H9 (cell line): ENCODE data around the gene EPS15. TPM values are rescaled to one million over a fixed set of nuclear protein-coding genes. Genes with fewer than 3 reads are reported as not detected.

Source experiments
- DNase-seq: peaks from one replicate; pipeline ENCODE4 v3.0.0-alpha.2; 2017
- H2AFZ ChIP-seq: one replicate; pipeline ENCODE4 v1.6.1; 2013; ENCODE audit warnings: mild to moderate bottlenecking, low read length, control low read depth, moderate library complexity
- H2AK5ac ChIP-seq: 2 replicates; pipeline ENCODE4 v1.6.1; 2013; ENCODE audit warnings: low read length, control low read depth, mixed read lengths; ENCODE audit not compliant: insufficient read length
- H2BK120ac ChIP-seq: one replicate; pipeline ENCODE4 v1.6.1; 2013; ENCODE audit warnings: low read depth, mild to moderate bottlenecking, low read length, control low read depth, inconsistent platforms; ENCODE audit not compliant: poor library complexity, severe bottlenecking
- H2BK12ac ChIP-seq: 2 replicates; pipeline ENCODE4 v1.6.1; 2013; ENCODE audit warnings: low read length, control low read depth, mixed read lengths, low read depth; ENCODE audit not compliant: insufficient read length
- H2BK15ac ChIP-seq: 2 replicates; pipeline ENCODE4 v1.6.1; 2013; ENCODE audit warnings: low read depth, low read length, control low read depth
- H2BK20ac ChIP-seq: one replicate; pipeline ENCODE4 v1.6.1; 2013; ENCODE audit warnings: low read depth, mild to moderate bottlenecking, low read length, control low read depth, inconsistent platforms; ENCODE audit not compliant: poor library complexity, severe bottlenecking
- H2BK5ac ChIP-seq: 2 replicates; pipeline ENCODE4 v1.6.1; 2013; ENCODE audit warnings: low read length, control low read depth, mixed read lengths; ENCODE audit not compliant: insufficient read length
- H3K14ac ChIP-seq: 2 replicates; pipeline ENCODE4 v1.6.1; 2013; ENCODE audit warnings: low read length, control low read depth; ENCODE audit not compliant: insufficient read depth
- H3K18ac ChIP-seq: 2 replicates; pipeline ENCODE4 v1.6.1; 2013; ENCODE audit warnings: low read depth, mild to moderate bottlenecking, mixed read lengths, low read length, control low read depth; ENCODE audit not compliant: insufficient read length
- H3K23ac ChIP-seq: 2 replicates; pipeline ENCODE4 v1.6.1; 2013; ENCODE audit warnings: low read length, control low read depth, mixed read lengths, low read depth; ENCODE audit not compliant: insufficient read length
- H3K23me2 ChIP-seq: 2 replicates; pipeline ENCODE4 v1.6.1; 2013; ENCODE audit warnings: low read depth, mild to moderate bottlenecking, mixed read lengths, low read length, control low read depth; ENCODE audit not compliant: insufficient read length, poor library complexity, severe bottlenecking
- H3K27ac ChIP-seq: 2 replicates; pipeline ENCODE4 v1.5.1; 2013; ENCODE audit warnings: low read length, control low read depth, mixed read lengths, low read depth; ENCODE audit not compliant: insufficient read length
- H3K27me3 ChIP-seq: 2 replicates; pipeline ENCODE4 v1.6.1; 2013; ENCODE audit warnings: low read length, control low read depth, inconsistent platforms; ENCODE audit not compliant: insufficient read depth
- H3K4ac ChIP-seq: 2 replicates; pipeline ENCODE4 v1.6.1; 2013; ENCODE audit warnings: low read depth, mild to moderate bottlenecking, control low read depth, inconsistent platforms, low read length, moderate library complexity
- H3K4me1 ChIP-seq: 2 replicates; pipeline ENCODE4 v1.6.1; 2013; ENCODE audit warnings: low read length, control low read depth, inconsistent platforms; ENCODE audit not compliant: insufficient read depth
- H3K4me2 ChIP-seq: 2 replicates; pipeline ENCODE4 v1.6.1; 2013; ENCODE audit warnings: low read length, control low read depth, mixed read lengths; ENCODE audit not compliant: insufficient read length, insufficient read depth
- H3K56ac ChIP-seq: 2 replicates; pipeline ENCODE4 v1.6.1; 2013; ENCODE audit warnings: low read depth, mild to moderate bottlenecking, mixed read lengths, low read length, control low read depth; ENCODE audit not compliant: insufficient read length
- H3K79me1 ChIP-seq: 2 replicates; pipeline ENCODE4 v1.6.1; 2013; ENCODE audit warnings: low read depth, mild to moderate bottlenecking, moderate library complexity, low read length, control low read depth, inconsistent platforms; ENCODE audit not compliant: insufficient read depth, poor library complexity, severe bottlenecking
- H3K79me2 ChIP-seq: 2 replicates; pipeline ENCODE4 v1.6.1; 2013; ENCODE audit warnings: low read length, control low read depth, inconsistent platforms; ENCODE audit not compliant: insufficient read depth
- H3K9ac ChIP-seq: 2 replicates; pipeline ENCODE4 v1.6.1; 2013; ENCODE audit warnings: low read length, control low read depth, mixed read lengths; ENCODE audit not compliant: insufficient read length; ENCODE audit errors: extremely low read depth
- H3K9me3 ChIP-seq: one replicate; pipeline ENCODE4 v1.6.1; 2013; ENCODE audit warnings: low read depth, low read length, inconsistent platforms; ENCODE audit not compliant: control insufficient read depth
- H3T11ph ChIP-seq: one replicate; pipeline ENCODE4 v1.6.1; 2013; ENCODE audit warnings: mild to moderate bottlenecking, low read length, control low read depth, inconsistent platforms
- H4K20me1 ChIP-seq: one replicate; pipeline ENCODE4 v1.6.1; 2013; ENCODE audit not compliant: control insufficient read depth, insufficient read length, insufficient read depth
- H4K5ac ChIP-seq: 2 replicates; pipeline ENCODE4 v1.6.1; 2013; ENCODE audit warnings: low read depth, mild to moderate bottlenecking, mixed read lengths, low read length, control low read depth; ENCODE audit not compliant: insufficient read length
- H4K8ac ChIP-seq: replicated peaks from 2 replicates; pipeline ENCODE4 v1.6.1; 2013; ENCODE audit warnings: low read length, control low read depth, mixed read lengths, low read depth; ENCODE audit not compliant: insufficient read length
- H4K91ac ChIP-seq: 2 replicates; pipeline ENCODE4 v1.6.1; 2013; ENCODE audit warnings: low read depth, mild to moderate bottlenecking, moderate library complexity, mixed read lengths, low read length, control low read depth; ENCODE audit not compliant: insufficient read length
- H3K27ac Mint-ChIP-seq, 3 experiments: 2 replicates in 2 of 3; 3 replicates in 1 of 3; pipeline ENCODE4 v1.8.0; 2020 to 2021; ENCODE audit warnings: mixed read lengths in 3 of 3, mild to moderate bottlenecking in 1 of 3, moderate library complexity in 1 of 3
- H3K27me3 Mint-ChIP-seq: 2 replicates; pipeline ENCODE4 v1.8.0; 2021; ENCODE audit warnings: low read depth, mild to moderate bottlenecking, moderate library complexity, mixed read lengths
- H3K36me3 Mint-ChIP-seq, 3 experiments: 2 replicates in 2 of 3; 3 replicates in 1 of 3; pipeline ENCODE4 v1.8.0; 2020 to 2021; ENCODE audit warnings: low read depth in 3 of 3, mixed read lengths in 3 of 3; ENCODE audit not compliant: insufficient read depth in 1 of 3
- H3K4me1 Mint-ChIP-seq, 2 experiments: 2 replicates each; pipeline ENCODE4 v1.8.0; 2020; ENCODE audit warnings: mixed read lengths in 2 of 2
- H3K4me3 Mint-ChIP-seq, 2 experiments: 2 replicates in 1 of 2; 3 replicates in 1 of 2; pipeline ENCODE4 v1.8.0; 2020 to 2021; ENCODE audit warnings: mild to moderate bottlenecking in 2 of 2, mixed read lengths in 2 of 2, moderate library complexity in 1 of 2
- H3K9me3 Mint-ChIP-seq, 2 experiments: 2 replicates in 1 of 2; 3 replicates in 1 of 2; pipeline ENCODE4 v1.8.0; 2020; ENCODE audit warnings: mild to moderate bottlenecking in 2 of 2, mixed read lengths in 2 of 2, moderate library complexity in 1 of 2
- CTCF ChIP-seq: fragments of 200-600 bp; sonication (generic); conservative IDR thresholded peaks from 3 replicates; pipeline ENCODE4 v1.8.0; 2021; ENCODE audit warnings: antibody characterized with exemption, mild to moderate bottlenecking
- WGBS: extraction: QIAGEN DNeasy Blood & Tissue Kit; methylation state at CpG from one replicate; pipeline ENCODE4 v1.1.7; 2013; ENCODE audit warnings: missing lambda C conversion rate, low lambda C conversion rate, mixed read lengths; ENCODE audit not compliant: insufficient read length; ENCODE audit errors: extremely low coverage; 5-methylcytosine and 5-hydroxymethylcytosine counted together
- total RNA-seq: library from RNA; stranded (reverse); gene quantifications from 2 replicates; pipeline ENCODE4 v1.2.1, GENCODE V29; 2021

The EPS15 gene
- total RNA-seq, 1 experiment from 2014 or later = 44.1 TPM

DNA sequence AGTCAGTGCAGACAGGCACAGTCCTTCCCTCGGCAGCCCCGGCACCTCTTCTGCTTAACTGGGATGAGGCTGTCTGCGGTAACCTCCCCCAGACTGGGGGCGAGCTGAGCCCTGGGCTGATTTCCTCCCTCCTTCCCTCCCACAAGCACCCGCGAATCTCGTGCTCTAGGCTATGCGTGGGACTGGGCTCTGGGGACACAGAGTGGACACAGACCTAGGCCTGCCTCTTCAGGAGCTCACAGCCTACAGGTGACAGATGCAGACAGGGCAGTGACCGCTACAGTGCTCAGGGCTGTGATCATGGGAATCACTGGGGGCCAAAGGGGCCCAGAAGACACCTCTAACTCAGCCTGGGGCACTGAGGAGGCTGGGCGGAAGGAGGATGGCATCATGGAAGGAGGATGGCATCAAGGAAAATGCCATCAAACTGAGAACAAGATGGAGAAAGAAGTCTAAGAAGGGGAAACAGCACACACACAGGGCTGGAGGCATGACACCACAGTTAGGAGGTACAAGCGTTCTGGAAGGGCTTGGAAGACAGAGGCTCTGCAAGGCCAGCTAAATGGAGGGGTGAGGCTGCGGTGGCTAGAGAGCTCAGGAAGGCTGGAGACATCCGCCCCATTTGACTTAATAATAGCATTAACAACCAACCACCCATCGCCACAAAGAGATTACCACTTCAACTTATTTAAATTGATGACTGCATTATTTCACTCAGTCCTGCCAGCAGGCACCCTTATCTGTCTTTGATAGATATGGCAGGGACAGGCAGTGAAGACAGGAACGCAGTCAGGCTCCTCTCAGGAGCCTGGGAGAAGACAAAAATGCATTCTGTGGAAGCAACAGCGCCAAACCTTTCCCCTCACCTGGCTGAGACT is 192.9 kb downstream of the EPS15 start:
- H4K8ac ChIP-seq = no peak overlapping the region
- no peak overlapping the region for H2BK20ac ChIP-seq
- H2BK120ac ChIP-seq = no peak overlapping the region
- no peak overlapping the region for H3K9ac ChIP-seq
- no peaks in the 10 kb centered on the region for H3K79me1 ChIP-seq
- H3K14ac ChIP-seq = no peak overlapping the region
- peaks cover 6% of the 10 kb centered on the region for H3K23me2 ChIP-seq
- H3K4me2 ChIP-seq = no peak overlapping the region
- H2BK12ac ChIP-seq = no peak overlapping the region
- no peak overlapping the region for H3K18ac ChIP-seq
- H3K23ac ChIP-seq = no peak overlapping the region
- no peak overlapping the region for H3K4ac ChIP-seq
- Mint-ChIP-seq H3K4me1 (peaks cover 18 to 35% of the 10 kb centered on the region in 2 experiments), H3K9me3 (no peaks in the 10 kb centered on the region), H3K27ac (peak overlapping the region in 1 of 3 experiments; percentile 19; a peak in 2 of 7 replicates), H3K27me3 (peaks cover 21% of the 10 kb centered on the region), H3K36me3 (no peaks in the 10 kb centered on the region), H3K4me3 (peak overlapping the region in 1 of 2 experiments; percentile 8; a peak in 2 of 5 replicates)
- no peaks in the 10 kb centered on the region; the same call in 1 of the 2 replicates for H3K27me3 ChIP-seq
- no peak for TF ChIP-seq CTCF
- no peak overlapping the region for H4K5ac ChIP-seq
- peak; percentile 23 for DNase-seq
- no peak overlapping the region for H2AK5ac ChIP-seq
- H3K79me2 ChIP-seq = no peaks in the 10 kb centered on the region
- H3K56ac ChIP-seq = no peak overlapping the region
- no peak overlapping the region for H3K27ac ChIP-seq
- H2BK15ac ChIP-seq = no peak overlapping the region
- H2BK5ac ChIP-seq = no peak overlapping the region
- H3K9me3 ChIP-seq = no peaks in the 10 kb centered on the region
- no peak overlapping the region for H2AFZ ChIP-seq
- H4K91ac ChIP-seq = no peak overlapping the region
- no peak overlapping the region for H3T11ph ChIP-seq
- no CpG with 5 or more reads among the region's 16 CpGs for WGBS
- H3K4me1 ChIP-seq = no peaks in the 10 kb centered on the region
- no peaks in the 10 kb centered on the region for H4K20me1 ChIP-seq
